ENCODE data around the gene ATP5PB. TPM values are rescaled to one million over a fixed set of nuclear protein-coding genes. Genes with fewer than 3 reads are reported as not detected.
A peak's percentile ranks its signal among the peaks of the same experiment; 100 is the strongest.

The ATP5PB gene
- total RNA-seq, 6 experiments from 2014 or later, result 128 to 152 (median 148) TPM

DNA sequence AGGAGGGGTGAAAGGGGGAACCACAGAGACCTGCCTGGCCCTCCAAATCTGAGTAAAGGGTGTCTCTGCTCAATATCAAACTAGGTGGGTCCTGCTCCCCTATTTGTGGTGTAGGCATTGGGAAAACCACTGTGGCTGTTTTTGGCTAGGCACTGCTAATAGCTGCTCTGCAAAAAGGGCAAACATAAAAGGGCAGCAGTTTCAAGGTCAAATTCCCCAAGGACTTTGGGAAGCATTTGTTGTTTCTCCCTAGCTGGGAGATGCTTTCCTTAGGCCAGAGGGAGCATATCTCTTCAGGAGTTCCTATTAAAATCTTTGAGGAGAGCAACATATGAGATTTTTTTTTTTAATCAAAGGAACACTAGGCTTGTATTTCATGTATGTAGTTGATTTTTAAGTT, 26.9 kb downstream of the ATP5PB start:
- H3K27me3 ChIP-seq, result no peaks in the 10 kb centered on the region
- no peaks in the 10 kb centered on the region for H3K9me3 ChIP-seq
- intact Hi-C loops (cut with DNase I), result no loop called here
- ATAC-seq, result no peak
- DNase-seq, result no peak
- no peaks in the 10 kb centered on the region for H3K4me1 ChIP-seq
- H3K36me3 ChIP-seq, result peaks cover 0 to 2% (median 0%) of the 10 kb centered on the region in 4 donors
- H3K27ac ChIP-seq, result peak overlapping the region in 1 of 3 donors; percentile 24
- no peak overlapping the region for H3K4me3 ChIP-seq
- TF ChIP-seq, protein P1, sequence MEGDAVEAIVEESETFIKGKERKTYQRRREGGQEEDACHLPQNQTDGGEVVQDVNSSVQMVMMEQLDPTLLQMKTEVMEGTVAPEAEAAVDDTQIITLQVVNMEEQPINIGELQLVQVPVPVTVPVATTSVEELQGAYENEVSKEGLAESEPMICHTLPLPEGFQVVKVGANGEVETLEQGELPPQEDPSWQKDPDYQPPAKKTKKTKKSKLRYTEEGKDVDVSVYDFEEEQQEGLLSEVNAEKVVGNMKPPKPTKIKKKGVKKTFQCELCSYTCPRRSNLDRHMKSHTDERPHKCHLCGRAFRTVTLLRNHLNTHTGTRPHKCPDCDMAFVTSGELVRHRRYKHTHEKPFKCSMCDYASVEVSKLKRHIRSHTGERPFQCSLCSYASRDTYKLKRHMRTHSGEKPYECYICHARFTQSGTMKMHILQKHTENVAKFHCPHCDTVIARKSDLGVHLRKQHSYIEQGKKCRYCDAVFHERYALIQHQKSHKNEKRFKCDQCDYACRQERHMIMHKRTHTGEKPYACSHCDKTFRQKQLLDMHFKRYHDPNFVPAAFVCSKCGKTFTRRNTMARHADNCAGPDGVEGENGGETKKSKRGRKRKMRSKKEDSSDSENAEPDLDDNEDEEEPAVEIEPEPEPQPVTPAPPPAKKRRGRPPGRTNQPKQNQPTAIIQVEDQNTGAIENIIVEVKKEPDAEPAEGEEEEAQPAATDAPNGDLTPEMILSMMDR (IDR thresholded peaks at IDR 0.05), result no peak
- no peak for TF ChIP-seq POLR2A (IDR thresholded peaks at IDR 0.05)

DNA sequence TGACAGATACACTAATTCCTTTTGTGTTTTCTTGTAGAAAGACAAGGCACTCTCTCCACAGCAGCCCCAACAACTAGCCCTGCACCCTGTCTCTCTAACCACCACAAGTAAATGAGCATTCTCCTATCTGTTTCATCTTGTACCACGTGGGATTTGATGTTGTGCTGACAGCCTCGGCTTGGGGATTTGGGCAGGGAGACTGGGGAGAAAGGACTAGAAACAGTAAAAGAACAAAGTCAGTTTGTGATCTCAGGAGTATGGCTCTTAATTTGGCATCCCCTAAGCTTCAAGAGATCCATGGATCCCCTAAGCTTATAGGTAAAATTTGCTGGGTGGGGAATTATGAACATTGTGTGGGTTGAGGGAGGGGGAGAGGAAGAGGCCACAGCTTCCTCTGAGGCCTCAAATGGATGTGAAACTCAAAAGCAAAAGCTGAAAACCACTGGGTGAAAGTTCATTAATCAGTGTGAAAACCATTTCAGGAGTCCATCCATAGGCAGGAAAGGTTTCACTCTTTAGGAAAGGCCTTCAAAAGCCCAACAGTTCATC, 27.6 kb downstream of the ATP5PB start:
- H3K27me3 ChIP-seq, result no peaks in the 10 kb centered on the region
- H3K36me3 ChIP-seq, result peaks cover 0 to 2% (median 0%) of the 10 kb centered on the region in 4 donors
- DNase-seq (no peak), ATAC-seq (peak in 2 of 4 donors; percentile 22 to 41)
- 71% methylated on average over 2 of the region's 2 CpGs for WGBS (ENCODE audit: insufficient coverage, low coverage, low lambda C conversion rate, missing lambda C conversion rate)
- intact Hi-C loops (cut with DNase I), result no loop called here
- TF ChIP-seq, protein P1 (IDR thresholded peaks at IDR 0.05), result no peak
- TF ChIP-seq POLR2A (IDR thresholded peaks at IDR 0.05), result no peak
- H3K4me3 ChIP-seq, result no peak overlapping the region
- no peaks in the 10 kb centered on the region for H3K4me1 ChIP-seq
- H3K27ac ChIP-seq, result peak overlapping the region in 1 of 3 donors; percentile 24
- H3K9me3 ChIP-seq, result no peaks in the 10 kb centered on the region

DNA sequence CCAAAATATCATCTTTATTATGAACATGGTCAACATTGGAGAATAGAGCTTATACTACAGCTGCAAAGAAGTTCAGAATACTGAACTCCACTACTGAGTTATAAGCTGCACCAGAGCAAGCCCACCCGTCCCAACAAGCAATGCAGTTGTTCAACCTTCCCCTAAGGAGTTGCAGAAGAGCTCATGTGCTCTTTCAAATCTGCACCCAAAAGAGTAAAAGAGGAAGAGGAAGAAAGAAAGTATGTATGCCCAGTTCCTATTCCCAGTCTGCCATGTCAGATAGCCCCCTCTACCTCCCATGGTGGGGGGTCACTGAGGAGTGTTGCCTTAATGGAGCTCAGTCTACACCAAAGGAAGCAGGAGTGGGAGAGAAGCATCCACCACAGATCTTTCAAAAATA, 31.4 kb downstream of the ATP5PB start:
- intact Hi-C loops (cut with DNase I), result no loop called here
- ATAC-seq, result peak in 1 of 4 donors; percentile 7
- Histone ChIP-seq H3K4me1 (no peaks in the 10 kb centered on the region), H3K36me3 (no peaks in the 10 kb centered on the region), H3K4me3 (no peak overlapping the region), H3K27ac (no peak overlapping the region), H3K9me3 (no peaks in the 10 kb centered on the region), H3K27me3 (no peaks in the 10 kb centered on the region)
- TF ChIP-seq, protein P1 (IDR thresholded peaks at IDR 0.05), result no peak
- no peak for TF ChIP-seq POLR2A (IDR thresholded peaks at IDR 0.05)
- no peak for DNase-seq
- 38% methylated on average over 1 of the region's 1 CpG for WGBS (ENCODE audit: insufficient coverage, low coverage, low lambda C conversion rate, missing lambda C conversion rate)

DNA sequence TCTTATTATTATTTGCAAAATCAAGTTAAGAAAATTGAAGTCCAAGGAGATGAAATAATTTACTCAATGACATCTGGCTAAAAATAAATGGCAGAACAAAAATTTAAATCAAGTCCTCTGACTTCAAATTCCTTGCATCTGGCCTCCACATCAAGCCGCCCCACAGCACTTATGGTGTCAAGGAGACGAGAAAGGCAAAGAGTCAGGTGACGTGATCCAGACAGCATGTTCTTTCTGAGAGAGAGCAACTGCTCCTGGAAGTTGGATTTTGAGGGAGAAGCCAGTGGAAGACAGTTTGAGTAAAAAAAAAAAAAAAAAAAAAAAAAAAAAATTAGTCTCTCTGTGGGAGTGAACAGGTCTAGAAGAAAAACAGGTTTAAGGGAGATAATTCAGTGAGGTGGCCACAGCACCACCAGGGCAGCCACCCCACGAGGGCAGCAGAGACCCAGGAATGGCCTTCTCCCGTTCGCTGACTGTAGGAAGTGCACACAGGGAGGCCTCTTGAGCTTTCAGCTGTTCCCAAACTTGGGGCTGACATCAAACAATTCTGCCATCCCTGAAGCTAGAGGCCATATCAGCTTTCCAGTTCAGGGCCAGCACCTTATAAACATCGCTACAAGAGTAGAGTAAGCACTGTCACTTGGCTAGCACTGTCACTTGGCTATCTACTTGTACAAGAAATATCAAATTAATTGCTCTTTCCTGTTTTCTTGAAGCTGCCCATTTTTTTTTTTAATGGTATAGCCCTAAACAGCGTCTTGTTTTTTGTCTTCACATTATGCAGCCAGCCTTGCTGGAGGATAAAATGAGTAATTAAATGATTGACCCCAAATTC, 32.3 kb downstream of the ATP5PB start:
- Histone ChIP-seq H3K4me3 (no peak overlapping the region), H3K4me1 (no peaks in the 10 kb centered on the region), H3K9me3 (no peaks in the 10 kb centered on the region), H3K27ac (no peak overlapping the region), H3K27me3 (no peaks in the 10 kb centered on the region), H3K36me3 (no peaks in the 10 kb centered on the region)
- intact Hi-C loops (cut with DNase I), result no loop called here
- TF ChIP-seq, protein P1 (IDR thresholded peaks at IDR 0.05), result peak; percentile 61 to 69 (median 68)
- TF ChIP-seq POLR2A (IDR thresholded peaks at IDR 0.05), result no peak
- DNase-seq (peak; percentile 78 to 81 (median 79)), ATAC-seq (peak; percentile 92 to 99 (median 97))
- WGBS (ENCODE audit: insufficient coverage, low coverage, low lambda C conversion rate, missing lambda C conversion rate), result 54% methylated on average over 6 of the region's 8 CpGs

All from right lobe of liver (tissue), 6 donors.